MCF 10A (cell line): ENCODE results near the gene ADTRP. TPM values are rescaled to one million over a fixed set of nuclear protein-coding genes. Genes with fewer than 3 reads are reported as not detected.
"Not testable (repeated sequence)": the region's sequence is repeated elsewhere in the genome, so short reads cannot be mapped to it uniquely, and the experiment has no call there.

Experiments used
- BruUV-seq: library from RNA; stranded (reverse); fragments of 400-500 nt; replicated peaks from 2 replicates; lab custom pipeline; 2021; lab: Mats Ljungman, UMichigan
- CTCF ChIA-PET: fragments of 300-600 bp; sonication (Branson Sonifier 250); formaldehyde crosslinking; extraction: SDS; loops from one replicate; lab custom pipeline; 2021; ENCODE audit warnings: antibody characterized with exemption, inconsistent platforms; lab: Yijun Ruan, JAX
- POLR2A ChIA-PET: fragments of 300-600, 350-650 bp; sonication (Branson Sonifier 250); formaldehyde crosslinking; extraction: SDS; loops from one replicate; lab custom pipeline; 2020; ENCODE audit warnings: antibody characterized with exemption, inconsistent platforms; lab: Yijun Ruan, JAX
- DNase-seq: peaks from one replicate; pipeline ENCODE4 v3.0.0-alpha.2; 2018; ENCODE audit not compliant: unreplicated experiment
- H3K27ac Mint-ChIP-seq: one replicate; pipeline ENCODE4 v1.8.0; 2022; ENCODE audit warnings: mild to moderate bottlenecking, low read depth, mixed read lengths; ENCODE audit not compliant: unreplicated experiment
- H3K27me3 Mint-ChIP-seq: one replicate; pipeline ENCODE4 v1.8.0; 2022; ENCODE audit warnings: mixed read lengths; ENCODE audit not compliant: insufficient read depth, unreplicated experiment
- H3K36me3 Mint-ChIP-seq: one replicate; pipeline ENCODE4 v1.8.0; 2022; ENCODE audit warnings: mild to moderate bottlenecking, moderate library complexity, mixed read lengths; ENCODE audit not compliant: insufficient read depth, unreplicated experiment
- H3K4me1 Mint-ChIP-seq: one replicate; pipeline ENCODE4 v1.8.0; 2022; ENCODE audit warnings: mixed read lengths; ENCODE audit not compliant: insufficient read depth, unreplicated experiment
- H3K4me3 Mint-ChIP-seq: one replicate; pipeline ENCODE4 v1.8.0; 2022; ENCODE audit warnings: mild to moderate bottlenecking, moderate library complexity, mixed read lengths; ENCODE audit not compliant: unreplicated experiment
- H3K9me3 Mint-ChIP-seq: one replicate; pipeline ENCODE4 v1.8.0; 2022; ENCODE audit warnings: mixed read lengths; ENCODE audit not compliant: unreplicated experiment
- CTCF ChIP-seq: fragments of 200-600 bp; IDR thresholded peaks from one replicate; pipeline ENCODE4 v1.8.0; 2022; ENCODE audit warnings: antibody characterized with exemption, mild to moderate bottlenecking; ENCODE audit not compliant: unreplicated experiment
- intact Hi-C: fragments of 100-400 bp; cut with micrococcal nuclease; formaldehyde crosslinking; loops from 2 replicates; pipeline ENCODE4 v1.14.1; 2022
- total RNA-seq: library from RNA; stranded (reverse); gene quantifications from 2 replicates; pipeline ENCODE4 v1.2.3, GENCODE V29; 2022

ADTRP gene
- total RNA-seq, 1 experiment from 2014 or later = 14.8 TPM

DNA sequence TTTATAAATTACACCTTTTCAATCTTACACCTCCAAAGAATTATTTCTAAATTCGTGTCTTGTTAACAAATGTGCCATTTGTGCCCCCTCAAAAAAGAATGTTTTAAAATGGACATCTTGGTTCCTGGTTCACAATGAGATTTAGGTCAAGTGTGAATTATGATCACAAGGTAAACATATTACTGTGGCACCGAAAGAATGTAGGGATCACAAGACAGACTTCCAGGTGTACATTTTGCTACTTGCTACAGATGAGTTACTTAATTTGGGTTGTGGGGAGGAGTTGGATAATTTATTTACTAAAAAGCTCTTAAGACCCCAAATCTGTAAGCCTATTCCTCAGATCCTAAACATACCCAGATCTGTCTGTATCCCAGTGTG, 25.0 kb upstream of the ADTRP start:
- Mint-ChIP-seq H3K9me3 (no peaks in the 10 kb centered on the region), H3K36me3 (peaks cover 6% of the 10 kb centered on the region), H3K27ac (no peak overlapping the region), H3K4me1 (peaks cover 28% of the 10 kb centered on the region), H3K4me3 (no peak overlapping the region), H3K27me3 (no peaks in the 10 kb centered on the region)
- no peak for DNase-seq
- TF ChIP-seq CTCF = no peak
- CTCF ChIA-PET = interaction anchor here (1.3 kb wide), 1 partner anchor 21 kb away, joined by 3 read pairs; no protein-coding TSS in a partner anchor
- POLR2A ChIA-PET = interaction anchor here (0.7 to 4.1 kb wide), 5 partner anchors 11 to 579 kb away, joined by 3 to 53 read pairs (median 4); no protein-coding TSS in a partner anchor
- intact Hi-C loops = no loop called here
- no TSS peak for BruUV-seq

GRCh38 chr6:11802886-11803590, 24.4 kb upstream of the ADTRP start:
- H3K9me3 Mint-ChIP-seq = no peaks in the 10 kb centered on the region
- no peak for DNase-seq
- TF ChIP-seq CTCF = no peak
- peaks cover 28% of the 10 kb centered on the region for H3K4me1 Mint-ChIP-seq
- BruUV-seq = no TSS peak
- H3K27ac Mint-ChIP-seq = no peak overlapping the region
- no peaks in the 10 kb centered on the region for H3K27me3 Mint-ChIP-seq
- peaks cover 6% of the 10 kb centered on the region for H3K36me3 Mint-ChIP-seq
- intact Hi-C loops = no loop called here
- CTCF ChIA-PET = no interaction called here
- no peak overlapping the region for H3K4me3 Mint-ChIP-seq
- POLR2A ChIA-PET = interaction anchor here (0.7 to 4.1 kb wide), 4 partner anchors 25 to 578 kb away, joined by 3 to 53 read pairs (median 8); no protein-coding TSS in a partner anchor

DNA sequence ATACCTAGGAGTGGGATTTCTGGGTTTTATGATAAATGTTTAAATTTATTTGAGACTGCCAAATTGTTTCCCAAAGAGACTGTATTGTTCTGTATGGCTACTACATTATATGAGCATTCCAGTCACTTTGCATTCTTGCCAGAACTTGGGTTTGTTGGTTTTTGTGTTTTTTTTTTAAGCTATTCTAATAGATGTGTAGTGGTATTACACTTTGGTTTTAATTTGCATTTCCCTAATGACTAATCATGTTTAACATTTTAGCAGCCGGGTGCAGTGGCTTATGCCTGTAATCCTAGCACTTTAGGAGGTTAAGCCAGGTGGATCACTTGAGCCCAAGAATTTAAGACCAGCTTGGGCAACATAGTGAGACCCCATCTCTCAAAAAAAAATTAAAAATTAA, 21.9 kb upstream of the ADTRP start:
- CTCF ChIA-PET, H3K9me3 Mint-ChIP-seq: not testable (repeated sequence)
- peaks cover 13% of the 10 kb centered on the region for H3K4me1 Mint-ChIP-seq

DNA sequence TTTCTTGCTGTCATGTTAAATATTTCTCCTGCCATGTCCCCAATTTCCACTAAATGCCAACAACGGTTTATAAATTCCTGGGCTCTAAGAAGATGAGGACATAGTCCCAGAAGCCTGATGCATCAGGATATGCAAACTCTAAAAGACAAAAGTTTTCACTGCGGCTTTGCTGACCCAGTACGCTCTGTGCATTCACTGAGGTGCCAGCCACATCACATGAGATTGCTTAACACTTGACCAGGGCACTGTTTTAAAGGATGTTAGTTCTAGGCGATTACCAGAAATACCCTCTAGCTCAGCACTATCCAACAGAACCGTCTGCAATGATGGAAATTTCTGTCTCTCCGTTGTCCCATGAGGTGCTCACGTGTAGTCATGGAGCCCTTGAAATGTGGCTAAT, 19.9 kb upstream of the ADTRP start:
- intact Hi-C loops = no loop called here
- H3K4me1 Mint-ChIP-seq = no peaks in the 10 kb centered on the region
- no TSS peak for BruUV-seq
- peaks cover 6% of the 10 kb centered on the region for H3K36me3 Mint-ChIP-seq
- ChIA-PET POLR2A (no interaction called here), CTCF (interaction anchor here (0.5 kb wide), 1 partner anchor 13 kb away, joined by 4 read pairs; no protein-coding TSS in a partner anchor)
- no peaks in the 10 kb centered on the region for H3K9me3 Mint-ChIP-seq
- no peak for TF ChIP-seq CTCF
- DNase-seq = no peak
- H3K27me3 Mint-ChIP-seq = no peaks in the 10 kb centered on the region
- no peak overlapping the region for H3K4me3 Mint-ChIP-seq
- H3K27ac Mint-ChIP-seq = no peak overlapping the region

More for the DNA sequence above, 21.9 kb upstream of the ADTRP start:
- DNase-seq, H3K4me3 Mint-ChIP-seq, H3K27me3 Mint-ChIP-seq, BruUV-seq, H3K36me3 Mint-ChIP-seq, intact Hi-C loops, H3K27ac Mint-ChIP-seq: not testable (repeated sequence)
- POLR2A ChIA-PET = interaction anchor here (1.6 kb wide), 1 partner anchor 30 kb away, joined by 7 read pairs; no protein-coding TSS in a partner anchor
